Measurements from ENCODE around the gene IFIT1.

DNA sequence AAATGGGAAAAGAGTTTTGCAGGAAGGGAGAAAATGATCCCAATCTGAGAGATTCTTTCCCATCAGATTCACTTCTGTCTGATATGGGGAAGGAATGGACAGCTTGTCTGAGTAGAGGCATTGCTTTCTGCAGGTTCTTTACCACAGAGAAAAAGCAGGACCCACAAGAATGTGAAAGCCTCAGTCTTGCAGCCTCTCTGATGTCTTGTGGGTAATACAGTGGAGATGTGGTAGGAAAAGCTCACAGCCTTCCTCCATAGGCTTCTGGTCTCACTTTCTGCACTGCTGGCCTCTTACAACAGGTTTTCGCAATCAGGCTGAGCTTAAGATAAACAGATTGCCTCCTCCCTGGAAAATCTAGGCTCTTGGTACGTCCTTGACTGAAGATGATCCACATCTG lies 551 bp downstream of the IFIT1 start:
- TF ChIP-seq EZH2 (IDR thresholded peaks at IDR 0.05; ENCODE audit: low read depth, unreplicated experiment) (no peak), CTCF (conservative IDR thresholded peaks at IDR 0.05; ENCODE audit: low read depth in 2 of 2) (no peak), REST (IDR thresholded peaks at IDR 0.05; ENCODE audit: unreplicated experiment) (no peak), POLR2AphosphoS5 (IDR thresholded peaks at IDR 0.05; ENCODE audit: low read depth) (no peak), CREB1 (CRISPR knock-in tag; IDR thresholded peaks at IDR 0.05; ENCODE audit: low read depth) (no peak)
- TF ChIP-seq, protein P1, sequence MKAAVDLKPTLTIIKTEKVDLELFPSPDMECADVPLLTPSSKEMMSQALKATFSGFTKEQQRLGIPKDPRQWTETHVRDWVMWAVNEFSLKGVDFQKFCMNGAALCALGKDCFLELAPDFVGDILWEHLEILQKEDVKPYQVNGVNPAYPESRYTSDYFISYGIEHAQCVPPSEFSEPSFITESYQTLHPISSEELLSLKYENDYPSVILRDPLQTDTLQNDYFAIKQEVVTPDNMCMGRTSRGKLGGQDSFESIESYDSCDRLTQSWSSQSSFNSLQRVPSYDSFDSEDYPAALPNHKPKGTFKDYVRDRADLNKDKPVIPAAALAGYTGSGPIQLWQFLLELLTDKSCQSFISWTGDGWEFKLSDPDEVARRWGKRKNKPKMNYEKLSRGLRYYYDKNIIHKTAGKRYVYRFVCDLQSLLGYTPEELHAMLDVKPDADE (IDR thresholded peaks at IDR 0.05) = no peak
